H1 (cell line): ENCODE results near the gene P2RY8. TPM values are rescaled to one million over a fixed set of nuclear protein-coding genes. Genes with fewer than 3 reads are reported as not detected.

Experiments
- CTCF ChIA-PET: fragments of 300-600 bp; sonication (Branson Sonifier 250); formaldehyde crosslinking; loops from one replicate; lab custom pipeline; 2021; ENCODE audit not compliant: partially characterized antibody; lab: Charles Lee
- POLR2A ChIA-PET: fragments of 300-600 bp; sonication (Branson Sonifier 250); formaldehyde crosslinking; loops from one replicate; lab custom pipeline; 2021; ENCODE audit warnings: inconsistent platforms; ENCODE audit not compliant: partially characterized antibody; lab: Charles Lee
- DNase-seq, 2 experiments: peaks; one replicate each; pipeline versions ENCODE4 v3.0.0 to v3.0.0-alpha.2; 2010 to 2022; ENCODE audit warnings: low spot score in 2 of 2, low read depth in 1 of 2, mixed read lengths in 1 of 2
- FAIRE-seq: peaks from 2 replicates; lab custom pipeline; 2011; peaks lifted over from hg19 to GRCh38; lab: Jason Lieb, UNC
- H2AFZ ChIP-seq: 2 replicates; pipeline ENCODE4 v1.8.1; 2012; ENCODE audit warnings: low read length, inconsistent platforms
- H2AK5ac ChIP-seq: 2 replicates; pipeline ENCODE4 v1.6.1; 2013; ENCODE audit warnings: low read depth, low read length
- H2BK120ac ChIP-seq: replicated peaks from 2 replicates; pipeline ENCODE3; 2013; ENCODE audit warnings: low read depth, low read length, inconsistent platforms
- H2BK12ac ChIP-seq: 2 replicates; pipeline ENCODE4 v1.6.1; 2013; ENCODE audit warnings: low read depth, low read length
- H2BK15ac ChIP-seq: 2 replicates; pipeline ENCODE4 v1.6.1; 2013; ENCODE audit warnings: low read length
- H2BK20ac ChIP-seq: 2 replicates; pipeline ENCODE4 v1.6.1; 2013; ENCODE audit warnings: low read length
- H2BK5ac ChIP-seq: 2 replicates; pipeline ENCODE4 v1.6.1; 2013; ENCODE audit warnings: low read depth, low read length
- H3K14ac ChIP-seq: 2 replicates; pipeline ENCODE4 v1.6.1; 2013; ENCODE audit warnings: inconsistent platforms; ENCODE audit not compliant: insufficient read length
- H3K18ac ChIP-seq: 2 replicates; pipeline ENCODE4 v1.6.1; 2013; ENCODE audit warnings: low read length; ENCODE audit errors: extremely low read depth
- H3K23ac ChIP-seq: 2 replicates; pipeline ENCODE4 v1.6.1; 2013; ENCODE audit warnings: inconsistent platforms; ENCODE audit not compliant: insufficient read length
- H3K23me2 ChIP-seq: 2 replicates; pipeline ENCODE4 v1.6.1; 2013; ENCODE audit warnings: low read depth, low read length
- H3K27ac ChIP-seq: 2 replicates; pipeline ENCODE4 v1.6.1; 2011; ENCODE audit warnings: low read depth, low read length, inconsistent platforms
- H3K27me3 ChIP-seq, 4 experiments: replicated peaks in 1 of 4; 1 replicate in 1 of 4; 2 replicates in 3 of 4; pipeline versions ENCODE4 v1.6.1 to v1.8.1; 2011 to 2013; ENCODE audit warnings: low read length in 3 of 4, mild to moderate bottlenecking in 3 of 4, inconsistent platforms in 2 of 4, mixed read lengths in 2 of 4, moderate library complexity in 1 of 4; ENCODE audit not compliant: control insufficient read depth in 3 of 4, insufficient read depth in 3 of 4; ENCODE audit errors: extremely low read depth in 1 of 4
- H3K36me3 ChIP-seq, 4 experiments: 2 replicates each; pipeline versions ENCODE4 v1.6.1 to v1.8.1; 2011 to 2013; ENCODE audit warnings: mild to moderate bottlenecking in 4 of 4, low read length in 3 of 4, moderate library complexity in 2 of 4, control low read depth in 1 of 4, inconsistent platforms in 1 of 4; ENCODE audit not compliant: insufficient read depth in 4 of 4, control insufficient read depth in 2 of 4
- H3K4ac ChIP-seq: replicated peaks from 2 replicates; pipeline ENCODE3; 2013; ENCODE audit warnings: low read length, low read depth, mixed read lengths, inconsistent platforms; ENCODE audit not compliant: insufficient read length
- H3K4me1 ChIP-seq, 4 experiments: replicated peaks in 1 of 4; 1 replicate in 1 of 4; 2 replicates in 3 of 4; pipeline versions ENCODE4 v1.6.1 to v1.8.1; 2011 to 2013; ENCODE audit warnings: low read length in 3 of 4, inconsistent platforms in 2 of 4, mixed read lengths in 1 of 4; ENCODE audit not compliant: insufficient read depth in 4 of 4, control insufficient read depth in 3 of 4
- H3K4me2 ChIP-seq, 2 experiments: 2 replicates each; pipeline versions ENCODE4 v1.6.1 to v1.8.1; 2011 to 2013; ENCODE audit warnings: low read depth in 2 of 2, low read length in 2 of 2, control low read depth in 1 of 2, inconsistent platforms in 1 of 2, mild to moderate bottlenecking in 1 of 2; ENCODE audit not compliant: insufficient read depth in 1 of 2
- H3K4me3 ChIP-seq, 4 experiments: fragments of 200-600, 300-600 bp in 1 of 4; sonication (generic), shearing (Covaris generic), sonication (Bioruptor Twin) in 1 of 4; 2 replicates each; pipeline versions ENCODE4 v1.5.1 to v1.8.1; 2011 to 2016; ENCODE audit warnings: low read length in 4 of 4, low read depth in 3 of 4, control low read depth in 2 of 4, inconsistent platforms in 2 of 4, mild to moderate bottlenecking in 2 of 4, mixed read lengths in 1 of 4, moderate library complexity in 1 of 4; ENCODE audit not compliant: insufficient read depth in 2 of 4; ENCODE audit errors: extremely low read depth in 1 of 4
- H3K56ac ChIP-seq: replicated peaks from 2 replicates; pipeline ENCODE3; 2013; ENCODE audit warnings: low read depth, mild to moderate bottlenecking, mixed read lengths, low read length, inconsistent platforms; ENCODE audit not compliant: insufficient read length
- H3K79me1 ChIP-seq: 2 replicates; pipeline ENCODE4 v1.6.1; 2013; ENCODE audit warnings: low read depth, low read length, control low read depth
- H3K79me2 ChIP-seq, 2 experiments: 2 replicates each; pipeline versions ENCODE4 v1.6.1 to v1.8.1; 2012 to 2013; ENCODE audit warnings: low read length in 2 of 2, mild to moderate bottlenecking in 2 of 2, inconsistent platforms in 1 of 2; ENCODE audit not compliant: insufficient read depth in 2 of 2, control insufficient read depth in 1 of 2
- H3K9ac ChIP-seq, 4 experiments: replicated peaks in 1 of 4; 1 replicate in 1 of 4; 2 replicates in 3 of 4; pipeline versions ENCODE4 v1.6.1 to v1.8.1; 2011 to 2013; ENCODE audit warnings: low read depth in 3 of 4, low read length in 3 of 4, control low read depth in 2 of 4, mild to moderate bottlenecking in 2 of 4, moderate library complexity in 2 of 4, inconsistent platforms in 1 of 4; ENCODE audit errors: extremely low read depth in 1 of 4
- H3K9me3 ChIP-seq, 2 experiments: 2 replicates each; pipeline versions ENCODE4 v1.6.1 to v1.8.1; 2012 to 2013; ENCODE audit warnings: mild to moderate bottlenecking in 2 of 2, moderate library complexity in 2 of 2, control low read depth in 1 of 2, inconsistent platforms in 1 of 2, low read depth in 1 of 2, low read length in 1 of 2, mixed read lengths in 1 of 2; ENCODE audit not compliant: insufficient read depth in 2 of 2
- H4K20me1 ChIP-seq, 2 experiments: replicated peaks in 1 of 2; 2 replicates each; pipeline versions ENCODE3 to v1.8.1; 2011 to 2013; ENCODE audit warnings: inconsistent platforms in 2 of 2, low read length in 2 of 2, mild to moderate bottlenecking in 1 of 2; ENCODE audit not compliant: insufficient read depth in 2 of 2, control insufficient read depth in 1 of 2
- H4K5ac ChIP-seq: 2 replicates; pipeline ENCODE4 v1.6.1; 2013; ENCODE audit warnings: low read length, low read depth, mixed read lengths, inconsistent platforms; ENCODE audit not compliant: insufficient read length
- H4K8ac ChIP-seq: 2 replicates; pipeline ENCODE4 v1.8.0; 2013; ENCODE audit warnings: mild to moderate bottlenecking, moderate library complexity, low read length, inconsistent platforms; ENCODE audit not compliant: insufficient read depth; ENCODE audit errors: extremely low read depth
- H4K91ac ChIP-seq: replicated peaks from 2 replicates; pipeline ENCODE3; 2013; ENCODE audit warnings: low read length, mixed read lengths, inconsistent platforms; ENCODE audit not compliant: insufficient read length
- CEBPB ChIP-seq: IDR thresholded peaks from 2 replicates; pipeline ENCODE4 v1.6.1; 2012; ENCODE audit warnings: low read depth, low read length
- CHD1 ChIP-seq: IDR thresholded peaks from 2 replicates; pipeline ENCODE4 v1.6.1; 2012; ENCODE audit warnings: low read depth, low read length, improper control_type of control experiment
- SP2 ChIP-seq: IDR thresholded peaks from 2 replicates; pipeline ENCODE4 v1.6.1; 2012; ENCODE audit warnings: mild to moderate bottlenecking, low read length, inconsistent platforms
- WGBS, 2 experiments: shearing (Covaris generic) in 1 of 2; methylation state at CpG; one replicate each; pipeline versions ENCODE4 v1.1.6 to v1.1.7; 2013 to 2015; ENCODE audit warnings: low lambda C conversion rate in 2 of 2, mixed read lengths in 2 of 2, inconsistent platforms in 1 of 2, low coverage in 1 of 2, missing lambda C conversion rate in 1 of 2; ENCODE audit not compliant: insufficient replicate concordance in 2 of 2, insufficient coverage in 1 of 2, insufficient read length in 1 of 2; ENCODE audit errors: extremely low coverage in 1 of 2, missing lambda C conversion rate in 1 of 2; 5-methylcytosine and 5-hydroxymethylcytosine counted together
- long read RNA-seq, 2 experiments: library from RNA in 1 of 2; library from capped mRNA in 1 of 2; stranded (forward); transcript quantifications; one replicate each; pipeline ENCODE4 v2.0.0, GENCODE V29; 2021; ENCODE audit warnings: inconsistent platforms in 1 of 2
- polyA minus RNA-seq, 3 experiments: library from RNA; depleted of rRNA, polyadenylated mRNA; stranded (reverse); fragments of >200 nt; gene quantifications; 1 replicate in 2 of 3; 2 replicates in 1 of 3; pipeline ENCODE4 v1.2.3, GENCODE V29; 2011
- polyA plus RNA-seq, 7 experiments: library from polyadenylated mRNA; depleted of rRNA in 3 of 7; stranded (reverse) in 5 of 7; unstranded in 2 of 7; fragments of >200 nt in 5 of 7; fragments of 200-250 nt in 2 of 7; gene quantifications; 1 replicate in 5 of 7; 2 replicates in 1 of 7; 4 replicates in 1 of 7; pipeline versions ENCODE4 v1.2.1 to v1.2.3, GENCODE V29; 2011 to 2013; ENCODE audit warnings: missing spikeins in 2 of 7, mixed read lengths in 2 of 7
- total RNA-seq: library from RNA; stranded (reverse); fragmentation: NEBNext Ultra II Directional; extraction: Animal tissue kit (Norgen Biotek cat#: 25700); gene quantifications from 2 replicates; pipeline ENCODE4 v1.2.1, GENCODE V29; 2021

The P2RY8 gene, protein sequence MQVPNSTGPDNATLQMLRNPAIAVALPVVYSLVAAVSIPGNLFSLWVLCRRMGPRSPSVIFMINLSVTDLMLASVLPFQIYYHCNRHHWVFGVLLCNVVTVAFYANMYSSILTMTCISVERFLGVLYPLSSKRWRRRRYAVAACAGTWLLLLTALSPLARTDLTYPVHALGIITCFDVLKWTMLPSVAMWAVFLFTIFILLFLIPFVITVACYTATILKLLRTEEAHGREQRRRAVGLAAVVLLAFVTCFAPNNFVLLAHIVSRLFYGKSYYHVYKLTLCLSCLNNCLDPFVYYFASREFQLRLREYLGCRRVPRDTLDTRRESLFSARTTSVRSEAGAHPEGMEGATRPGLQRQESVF
- 0.09 and 0.11 TPM in 2 replicates for total RNA-seq
- 0.15 and 0.19 TPM in 2 replicates for polyA plus RNA-seq (2011; rRNA removed)
- 0.16 TPM for polyA plus RNA-seq (2011; cell fraction: cytosol; rRNA removed)
- polyA plus RNA-seq (2011; cell fraction: nucleus; rRNA removed) = 0.47 TPM
- polyA plus RNA-seq (2012, experiment 1 of 2) = 0.08 to 0.36 TPM (median 0.27 TPM) in 4 replicates
- polyA plus RNA-seq (2012, experiment 2 of 2) = 0.10 TPM
- 0.30 TPM for polyA plus RNA-seq (2013, experiment 1 of 2)
- polyA plus RNA-seq (2013, experiment 2 of 2) = 0.20 TPM
- 0.10 and 0.16 TPM in 2 replicates for polyA minus RNA-seq (2011; rRNA and poly(A)+ RNA removed)
- not detected for polyA minus RNA-seq (2011; cell fraction: cytosol; rRNA and poly(A)+ RNA removed)
- polyA minus RNA-seq (2011; cell fraction: nucleus; rRNA and poly(A)+ RNA removed) = 0.20 TPM
- long read RNA-seq, experiment 1 = 0 reads
- long read RNA-seq, experiment 2 = 0 reads

DNA sequence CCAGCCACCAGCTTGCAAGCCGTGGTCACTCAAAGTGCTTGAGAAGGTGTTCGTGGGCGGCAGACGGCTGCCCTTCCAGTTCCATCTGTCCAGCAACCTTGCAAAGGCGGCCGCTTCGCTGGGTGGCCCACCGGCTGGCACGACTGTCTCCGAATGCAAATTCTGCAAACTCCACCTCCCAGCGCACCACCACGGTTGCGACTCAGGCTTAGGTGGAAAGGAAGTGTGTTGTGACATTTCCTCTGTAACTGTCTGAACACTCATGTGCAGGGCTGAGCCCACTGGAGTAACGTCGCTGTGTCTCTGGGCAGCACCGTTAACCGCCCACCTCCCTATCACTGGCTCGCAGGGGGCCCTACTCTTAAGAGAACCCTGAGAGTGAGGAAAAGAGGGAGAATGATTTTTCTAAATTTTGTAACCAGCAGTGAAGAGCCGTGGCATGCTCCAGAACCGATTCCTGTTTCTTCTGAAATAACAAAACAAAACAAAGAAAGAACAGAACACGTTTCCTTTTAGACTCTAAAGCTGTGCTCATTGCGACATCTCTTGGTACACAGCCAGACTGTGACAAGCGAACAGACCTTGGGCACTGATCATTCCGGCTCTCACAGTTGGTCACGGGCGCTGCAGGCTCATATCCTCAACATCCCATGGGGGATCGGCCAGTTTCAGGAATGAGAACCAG lies at the start of gene P2RY8:
Gene P2RY8, minus strand, starts transcription at position 155 of the 685 bp plus-strand sequence. CDS start 70,627 bp downstream, outside the sequence.
- H3K18ac ChIP-seq = no peak within 1 kb of the TSS
- H2BK5ac ChIP-seq = no peak within 1 kb of the TSS
- H3K9me3 ChIP-seq = no peaks in the 10 kb centered on the region
- H2BK120ac ChIP-seq = no peak within 1 kb of the TSS
- no peak within 1 kb of the TSS for H2BK20ac ChIP-seq
- no peak within 1 kb of the TSS for H4K91ac ChIP-seq
- H3K4me1 ChIP-seq = peaks cover 0 to 2% (median 0%) of the 10 kb centered on the region in 4 experiments; a peak in 2 of 7 replicates
- H3K23me2 ChIP-seq = no peaks in the 10 kb centered on the region
- H3K56ac ChIP-seq = no peak within 1 kb of the TSS
- ChIA-PET POLR2A (no interaction called here), CTCF (no interaction called here)
- no peaks in the 10 kb centered on the region for H3K79me1 ChIP-seq
- TF ChIP-seq CEBPB (peak; percentile 47; the same call in 1 of the 2 replicates), CHD1 (no peak), SP2 (no peak)
- no peak within 1 kb of the TSS for H3K14ac ChIP-seq
- H3K4me2 ChIP-seq = no peak within 1 kb of the TSS
- DNase-seq (no peak), FAIRE-seq (no peak)
- H4K8ac ChIP-seq = 0 out of 2 replicates have a peak within 1 kb of the TSS, but pooled peaks have one; percentile 3
- no peak within 1 kb of the TSS for H3K23ac ChIP-seq
- no peaks in the 10 kb centered on the region for H3K79me2 ChIP-seq
- H4K5ac ChIP-seq = no peak within 1 kb of the TSS
- no peak within 1 kb of the TSS for H3K4me3 ChIP-seq
- no peak within 1 kb of the TSS for H3K4ac ChIP-seq
- H2BK12ac ChIP-seq = no peak within 1 kb of the TSS
- WGBS, 2 experiments = 93% methylated on average over 27 of the region's 27 CpGs; no CpG with 5 or more reads in 1 of the 2 experiments
- no peak within 1 kb of the TSS for H2AK5ac ChIP-seq
- H2BK15ac ChIP-seq = no peak within 1 kb of the TSS
- H2AFZ ChIP-seq = no peak within 1 kb of the TSS
- H3K9ac ChIP-seq = no peak within 1 kb of the TSS
- no peak within 1 kb of the TSS for H3K27ac ChIP-seq
- H3K27me3 ChIP-seq = no peaks in the 10 kb centered on the region
- H3K36me3 ChIP-seq = no peaks in the 10 kb centered on the region
- no peaks in the 10 kb centered on the region for H4K20me1 ChIP-seq
